NCI-H82 treated with DMSO at 0.1 percent for 48 hours (cell line): Measurements from ENCODE around the gene APOL5.

Experiments
- DNase-seq: peaks from one replicate; lab custom pipeline; 2025; ENCODE audit not compliant: unreplicated experiment; lab: John Stamatoyannopoulos, UW

Gene APOL5

DNA sequence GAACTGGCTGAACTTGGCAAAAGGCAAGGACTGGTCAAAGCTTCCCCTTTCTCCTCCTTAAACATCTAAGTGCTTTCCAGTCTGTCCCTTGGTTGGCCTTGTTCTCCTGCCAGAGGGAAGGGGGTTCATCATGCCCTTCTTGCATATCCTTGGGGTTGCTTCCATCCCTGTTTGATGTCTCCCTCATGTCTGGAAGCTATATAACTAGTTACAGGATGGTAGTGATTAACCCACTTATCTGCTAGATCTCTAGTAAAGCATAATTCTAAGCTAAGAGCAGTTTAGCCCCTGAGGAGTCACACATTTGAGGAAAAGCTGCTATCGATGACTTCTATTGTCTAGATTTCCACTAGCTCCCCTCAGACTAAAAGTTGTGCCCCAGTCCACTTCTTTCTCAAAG, 22.9 kb downstream of the APOL5 start:
- no peak for DNase-seq

GRCh38 chr22:35742342-35743100, 24.8 kb downstream of the APOL5 start:
- DNase-seq: no peak

DNA sequence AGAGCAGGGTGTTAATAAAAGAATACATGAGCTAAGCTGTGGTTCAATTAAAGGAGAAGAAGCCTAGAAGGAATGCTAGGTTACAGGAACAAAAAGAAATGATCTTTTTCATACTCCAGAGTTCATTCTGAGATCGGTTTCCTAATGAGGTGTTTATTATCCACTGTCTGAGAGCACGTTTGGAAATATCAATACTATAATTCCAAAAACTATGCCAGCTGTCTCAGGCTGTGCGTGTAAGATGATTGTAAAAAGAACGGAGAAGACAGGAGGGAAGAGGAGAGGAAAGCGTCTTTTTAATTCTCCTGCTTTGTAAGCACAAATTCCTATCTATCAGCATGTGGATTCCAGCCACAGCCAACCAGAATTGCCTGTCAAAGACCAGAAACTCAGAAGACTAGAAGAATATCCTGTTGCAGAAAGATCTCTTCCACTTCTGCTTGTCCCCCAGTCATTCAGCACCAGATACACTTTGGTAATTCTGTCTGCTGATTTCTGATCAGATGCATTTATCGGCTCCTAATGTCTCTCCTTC, 25.7 kb downstream of the APOL5 start:
- DNase-seq: no peak

- no peak for DNase-seq
Observed at GRCh38 chr22:35746248-35746647, 28.6 kb downstream of the APOL5 start.

- DNase-seq: no peak
Observed at GRCh38 chr22:35746946-35747703, 29.5 kb downstream of the APOL5 start.

GRCh38 chr22:35749808-35750207, 32.1 kb downstream of the APOL5 start:
- no peak for DNase-seq

- DNase-seq: no peak
Observed at GRCh38 chr22:35752006-35752862, 34.6 kb downstream of the APOL5 start.

- no peak for DNase-seq
Observed at GRCh38 chr22:35752863-35753189, 35.2 kb downstream of the APOL5 start.

DNA sequence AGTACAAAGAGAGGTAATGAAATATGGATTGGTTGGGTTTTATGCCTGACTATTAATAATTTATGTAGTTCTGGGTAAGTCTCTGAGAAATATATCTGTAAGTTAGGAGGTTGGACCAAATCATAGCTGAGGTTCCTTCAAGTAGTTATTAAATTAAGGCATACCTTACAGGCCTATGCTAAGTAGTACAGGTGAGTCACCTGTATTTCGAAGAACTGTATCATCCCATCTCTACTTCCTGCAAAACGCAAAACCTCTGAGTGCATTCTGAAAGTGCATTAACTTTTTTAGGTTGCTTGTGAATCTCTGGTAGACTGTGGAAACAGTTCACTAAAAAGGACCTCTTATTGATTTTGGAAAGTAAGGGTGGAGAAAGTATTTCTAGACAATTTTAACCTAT, 37.1 kb downstream of the APOL5 start:
- DNase-seq: no peak

- no peak for DNase-seq
Observed at GRCh38 chr22:35756722-35757121, 39.0 kb downstream of the APOL5 start.

DNA sequence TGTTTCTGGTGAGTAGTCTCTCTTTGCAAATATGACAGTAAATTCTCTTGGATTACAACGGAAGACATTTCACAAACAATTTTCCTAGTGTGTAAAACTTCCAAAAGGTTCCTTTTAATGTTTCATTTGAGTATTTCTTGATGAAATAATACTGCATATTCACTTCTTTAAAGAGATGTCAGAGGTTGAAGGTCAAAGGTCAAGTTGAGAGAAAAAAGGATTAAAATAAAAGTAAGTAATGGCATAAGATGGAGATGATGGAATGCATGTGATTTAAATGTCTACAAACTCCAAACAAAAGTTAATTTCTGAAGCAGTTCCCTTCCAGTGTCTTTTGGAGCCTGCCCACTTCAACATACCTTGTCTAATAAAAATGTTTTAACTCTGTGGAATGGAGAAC, 40.7 kb downstream of the APOL5 start:
- DNase-seq: no peak

GRCh38 chr22:35761037-35761436, 43.4 kb downstream of the APOL5 start:
- DNase-seq: no peak

DNA sequence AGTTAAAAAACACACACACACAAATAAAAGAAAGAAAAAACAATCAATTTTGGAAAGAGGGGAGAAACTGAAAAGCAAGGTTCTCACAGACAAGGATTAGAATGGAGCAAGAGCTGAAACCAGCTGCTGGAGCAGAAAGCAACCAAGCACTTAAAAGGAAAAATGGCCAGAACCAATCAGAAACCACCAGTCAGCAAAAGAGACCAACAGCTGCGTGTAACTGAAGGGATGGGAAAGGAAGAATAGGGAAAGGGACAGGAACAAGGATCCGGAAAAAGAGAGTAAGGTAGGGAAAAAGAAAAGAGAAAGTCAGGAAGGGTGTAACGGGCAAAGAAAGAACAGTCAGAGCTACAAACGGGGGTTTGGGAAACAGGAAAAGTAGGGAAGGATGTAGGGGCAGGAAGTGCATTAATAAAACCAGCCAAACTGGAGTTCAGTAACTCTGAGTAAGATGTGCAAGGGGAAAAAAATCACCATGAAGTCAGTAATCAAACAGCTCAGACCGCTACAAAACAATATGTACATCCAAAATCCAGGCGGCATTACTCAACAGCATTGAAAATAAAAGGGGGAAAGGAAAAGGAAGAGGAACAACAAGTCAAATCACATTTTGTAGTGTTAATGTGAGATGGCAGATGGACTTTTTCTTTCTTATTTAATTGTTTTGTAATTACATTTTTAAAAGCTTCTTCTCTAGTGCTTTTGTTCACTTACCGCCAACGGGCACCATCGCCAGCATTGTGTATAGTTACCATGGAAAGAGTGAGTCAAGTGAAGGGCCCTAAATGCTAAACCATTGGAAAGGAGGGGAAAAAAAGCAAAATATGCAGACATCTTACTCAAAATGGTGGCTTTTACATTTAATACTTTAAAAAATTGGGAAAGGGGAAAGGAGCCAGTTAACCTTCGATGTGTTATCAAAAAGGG, 49.2 kb downstream of the APOL5 start:
- DNase-seq: no peak

GRCh38 chr22:35769974-35770373, 52.3 kb downstream of the APOL5 start:
- DNase-seq: no peak

DNA sequence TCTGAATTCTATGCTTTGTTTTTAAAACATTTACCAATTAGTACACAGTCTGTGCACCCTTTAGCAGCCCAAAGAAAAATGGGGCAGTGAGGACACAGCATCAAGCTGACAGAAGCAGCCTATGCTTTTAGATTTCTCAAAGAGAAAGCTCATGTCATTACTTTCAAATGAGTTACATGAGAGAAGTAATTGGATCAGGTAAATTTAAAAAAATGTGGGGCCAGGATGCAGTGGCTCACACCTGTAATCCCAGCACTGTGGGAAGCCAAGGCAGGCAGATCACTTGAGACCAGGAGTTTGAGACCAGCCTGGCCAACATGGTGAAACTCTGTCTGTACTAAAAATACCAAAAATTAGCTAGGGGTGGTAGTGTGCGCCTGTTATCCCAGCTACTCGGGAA, 57.7 kb downstream of the APOL5 start:
- no peak for DNase-seq

- no peak for DNase-seq
Observed at GRCh38 chr22:35777335-35777975, 59.8 kb downstream of the APOL5 start.
